IMR-90 (cell line): Measurements from ENCODE around the gene UPF1. TPM values are rescaled to one million over a fixed set of nuclear protein-coding genes. Genes with fewer than 3 reads are reported as not detected.
A peak's percentile ranks its signal among the peaks of the same experiment; 100 is the strongest.

ENCODE experiments used
- ATAC-seq: fragments of 200-7000 bp; cut with Tn5 transposase; 2 replicates; pipeline ENCODE4 v1.9.1; 2020; ENCODE audit warnings: low read depth, mild to moderate bottlenecking, moderate library complexity
- BruUV-seq: library from RNA; stranded (reverse); fragments of 400-500 nt; replicated peaks from 2 replicates; lab custom pipeline; 2021; lab: Mats Ljungman, UMichigan
- CTCF ChIA-PET: fragments of 300-600 bp; formaldehyde crosslinking; extraction: SDS; loops from one replicate; lab custom pipeline; 2021; ENCODE audit warnings: antibody characterized with exemption; lab: Yijun Ruan, JAX
- POLR2A ChIA-PET: fragments of 300-600 bp; sonication (Branson Sonifier 250); formaldehyde crosslinking; loops from one replicate; lab custom pipeline; 2022; ENCODE audit warnings: antibody characterized with exemption; ENCODE audit not compliant: unreplicated experiment; lab: Charles Lee
- DNase-seq: peaks from one replicate; pipeline ENCODE4 v3.0.0; 2013
- H2AFZ ChIP-seq: replicated peaks from 2 replicates; pipeline ENCODE3; 2013; ENCODE audit warnings: low read length, mild to moderate bottlenecking; ENCODE audit not compliant: poor library complexity
- H2AK5ac ChIP-seq: 2 replicates; pipeline ENCODE4 v1.6.1; 2013; ENCODE audit warnings: low read depth, low read length, inconsistent platforms
- H2AK9ac ChIP-seq: replicated peaks from 2 replicates; pipeline ENCODE3; 2013; ENCODE audit warnings: mild to moderate bottlenecking, low read depth, low read length, moderate library complexity; ENCODE audit not compliant: poor library complexity
- H2BK120ac ChIP-seq: 2 replicates; pipeline ENCODE4 v1.6.1; 2013; ENCODE audit warnings: low read depth, low read length, inconsistent platforms
- H2BK15ac ChIP-seq: 3 replicates; pipeline ENCODE4 v1.6.1; 2013; ENCODE audit warnings: low read depth, low read length, inconsistent platforms
- H2BK20ac ChIP-seq: 2 replicates; pipeline ENCODE4 v1.6.1; 2013; ENCODE audit warnings: low read depth, mild to moderate bottlenecking, inconsistent platforms, low read length, moderate library complexity
- H2BK5ac ChIP-seq: 2 replicates; pipeline ENCODE4 v1.6.1; 2013; ENCODE audit warnings: mild to moderate bottlenecking, low read depth, low read length, inconsistent platforms; ENCODE audit not compliant: poor library complexity, severe bottlenecking
- H3K14ac ChIP-seq: replicated peaks from 2 replicates; pipeline ENCODE4 v1.6.1; 2013; ENCODE audit warnings: low read depth, low read length, inconsistent platforms
- H3K18ac ChIP-seq: 2 replicates; pipeline ENCODE4 v1.6.1; 2013; ENCODE audit warnings: low read depth, low read length, control low read depth
- H3K23ac ChIP-seq: 2 replicates; pipeline ENCODE4 v1.6.1; 2013; ENCODE audit warnings: low read depth, low read length, inconsistent platforms
- H3K27ac ChIP-seq: 2 replicates; pipeline ENCODE4 v1.5.1; 2013; ENCODE audit warnings: mild to moderate bottlenecking, control low read depth, low read length; ENCODE audit not compliant: insufficient read depth
- H3K27me3 ChIP-seq: 2 replicates; pipeline ENCODE4 v1.6.1; 2013; ENCODE audit warnings: low read length; ENCODE audit not compliant: control insufficient read depth, insufficient read depth
- H3K36me3 ChIP-seq: 2 replicates; pipeline ENCODE4 v1.6.1; 2013; ENCODE audit warnings: low read length, mixed read lengths; ENCODE audit not compliant: control insufficient read depth, insufficient read depth
- H3K4ac ChIP-seq: 2 replicates; pipeline ENCODE4 v1.6.1; 2013; ENCODE audit warnings: low read depth, low read length, inconsistent platforms
- H3K4me1 ChIP-seq: 2 replicates; pipeline ENCODE4 v1.6.1; 2013; ENCODE audit warnings: low read length, mixed read lengths; ENCODE audit not compliant: control insufficient read depth, insufficient read depth
- H3K4me2 ChIP-seq: 2 replicates; pipeline ENCODE4 v1.6.1; 2013; ENCODE audit warnings: low read depth, mild to moderate bottlenecking, control low read depth, low read length, moderate library complexity
- H3K4me3 ChIP-seq: 2 replicates; pipeline ENCODE4 v1.5.1; 2013; ENCODE audit warnings: low read depth, mild to moderate bottlenecking, control low read depth, low read length, moderate library complexity; ENCODE audit not compliant: insufficient read depth
- H3K56ac ChIP-seq: 2 replicates; pipeline ENCODE4 v1.6.1; 2013; ENCODE audit warnings: low read length, inconsistent platforms; ENCODE audit not compliant: insufficient read depth; ENCODE audit errors: extremely low read depth
- H3K79me1 ChIP-seq, 2 experiments: 2 replicates each; pipeline ENCODE4 v1.6.1; 2013; ENCODE audit warnings: low read length in 2 of 2, inconsistent platforms in 1 of 2, low read depth in 1 of 2
- H3K9ac ChIP-seq: 2 replicates; pipeline ENCODE4 v1.6.1; 2013; ENCODE audit warnings: low read depth, low read length, control low read depth
- H3K9me1 ChIP-seq: 2 replicates; pipeline ENCODE4 v1.6.1; 2013; ENCODE audit warnings: low read length, inconsistent platforms; ENCODE audit not compliant: insufficient read depth
- H3K9me3 ChIP-seq: 2 replicates; pipeline ENCODE4 v1.6.1; 2013; ENCODE audit warnings: low read length; ENCODE audit not compliant: control insufficient read depth, insufficient read depth
- H4K20me1 ChIP-seq: 2 replicates; pipeline ENCODE4 v1.6.1; 2013; ENCODE audit warnings: low read length, inconsistent platforms; ENCODE audit not compliant: insufficient read depth
- H4K5ac ChIP-seq: 2 replicates; pipeline ENCODE4 v1.6.1; 2013; ENCODE audit warnings: mild to moderate bottlenecking, low read depth, low read length, control low read depth
- H4K8ac ChIP-seq, 2 experiments: 2 replicates each; pipeline ENCODE4 v1.6.1; 2013; ENCODE audit warnings: low read depth in 2 of 2, low read length in 2 of 2, control low read depth in 1 of 2, inconsistent platforms in 1 of 2
- H4K91ac ChIP-seq: 2 replicates; pipeline ENCODE4 v1.6.1; 2013; ENCODE audit warnings: low read depth, low read length, inconsistent platforms; ENCODE audit not compliant: insufficient read depth
- BHLHE40 ChIP-seq: fragments of 150-350 bp; IDR thresholded peaks from 2 replicates; pipeline ENCODE4 v1.6.1; 2016; ENCODE audit warnings: mild to moderate bottlenecking, low read depth, low read length
- CEBPB ChIP-seq: IDR thresholded peaks from 2 replicates; pipeline ENCODE4 v1.6.1; 2012; ENCODE audit warnings: low read depth, low read length, improper control_type of control experiment
- CHD1 ChIP-seq: IDR thresholded peaks from 2 replicates; pipeline ENCODE4 v1.6.1; 2012; ENCODE audit warnings: low read depth, low read length, improper control_type of control experiment
- CTCF ChIP-seq: conservative IDR thresholded peaks from 2 replicates; pipeline ENCODE4 v1.5.1; 2012; ENCODE audit warnings: mild to moderate bottlenecking, low read depth, low read length, improper control_type of control experiment
- FOS ChIP-seq: fragments of 150-350 bp; IDR thresholded peaks from 2 replicates; pipeline ENCODE4 v1.6.1; 2016; ENCODE audit warnings: low read depth, low read length
- MAFK ChIP-seq: IDR thresholded peaks from 2 replicates; pipeline ENCODE4 v1.6.1; 2012; ENCODE audit warnings: low read depth, low read length, improper control_type of control experiment
- MAZ ChIP-seq: IDR thresholded peaks from 2 replicates; pipeline ENCODE4 v1.6.1; 2012; ENCODE audit warnings: low read depth, mild to moderate bottlenecking, low read length, improper control_type of control experiment, moderate library complexity, borderline replicate concordance
- MXI1 ChIP-seq: IDR thresholded peaks from 2 replicates; pipeline ENCODE4 v1.6.1; 2012; ENCODE audit warnings: low read depth, mild to moderate bottlenecking, low read length, moderate library complexity, borderline replicate concordance
- NFE2L2 ChIP-seq: fragments of 150-350 bp; IDR thresholded peaks from 2 replicates; pipeline ENCODE4 v1.6.1; 2016; ENCODE audit warnings: low read depth, mild to moderate bottlenecking, low read length
- POLR2A ChIP-seq: IDR thresholded peaks from 2 replicates; pipeline ENCODE4 v1.6.1; 2012; ENCODE audit warnings: mild to moderate bottlenecking, low read depth, low read length
- RAD21 ChIP-seq: IDR thresholded peaks from 2 replicates; pipeline ENCODE4 v1.6.1; 2012; ENCODE audit warnings: low read length, improper control_type of control experiment
- RFX5 ChIP-seq: IDR thresholded peaks from 2 replicates; pipeline ENCODE4 v1.8.0; 2012; ENCODE audit warnings: low read depth, mild to moderate bottlenecking, low read length, moderate library complexity
- SMC3 ChIP-seq: fragments of 150-350 bp; IDR thresholded peaks from 2 replicates; pipeline ENCODE4 v1.6.1; 2016; ENCODE audit warnings: low read depth, mild to moderate bottlenecking, antibody characterized with exemption, low read length, moderate library complexity
- WGBS, 2 experiments: methylation state at CpG; one replicate each; pipeline versions ENCODE4 v1.1.5 to v1.1.7; 2013; ENCODE audit warnings: missing lambda C conversion rate in 2 of 2; ENCODE audit not compliant: insufficient read length in 1 of 2; ENCODE audit errors: extremely low coverage in 2 of 2; 5-methylcytosine and 5-hydroxymethylcytosine counted together
- dilution Hi-C: fragments of 300-500 bp; cut with HindIII; formaldehyde crosslinking; loops from one replicate; pipeline ENCODE4 v1.14.3; 2018; ENCODE audit warnings: low sequenced_read_pairs; ENCODE audit not compliant: unreplicated experiment
- in situ Hi-C: fragments of 300-500 bp; cut with MboI; formaldehyde crosslinking; loops from 3 replicates; pipeline ENCODE4 v1.14.3; 2019; ENCODE audit warnings: low sequenced_read_pairs, inconsistent platforms, mixed read lengths
- intact Hi-C: fragments of 100-400 bp; cut with micrococcal nuclease; formaldehyde crosslinking; loops from 2 replicates; pipeline ENCODE4 v1.10.0; 2022
- polyA plus RNA-seq, 3 experiments: library from polyadenylated mRNA; depleted of rRNA; stranded (reverse); fragments of >200 nt; gene quantifications; 2 replicates each; pipeline ENCODE4 v1.2.3, GENCODE V29; 2012; ENCODE audit warnings: low replicate concordance in 1 of 3
- total RNA-seq: library from RNA; depleted of rRNA; stranded (reverse); fragments of >200 nt; gene quantifications from 2 replicates; pipeline ENCODE4 v1.2.3, GENCODE V29; 2012
- TF ChIP-seq, protein P1 (sequence below): fragments of 150-350 bp; IDR thresholded peaks from 2 replicates; pipeline ENCODE4 v1.6.1; 2017; ENCODE audit warnings: mild to moderate bottlenecking, antibody characterized with exemption, low read length, low read depth
- TF ChIP-seq, protein P2 (sequence below): fragments of 150-350 bp; IDR thresholded peaks from 2 replicates; pipeline ENCODE4 v1.6.1; 2016; ENCODE audit warnings: low read depth, mild to moderate bottlenecking, low read length, moderate library complexity, borderline replicate concordance

The UPF1 gene
- total and polyA plus RNA-seq, 2 of the 4 experiments (the other 2 are of a cell fraction): 31.2 to 50.3 TPM

GRCh38 chr19:18856385-18857126 lies 24.8 kb downstream of the UPF1 start:
- POLR2A ChIA-PET: no interaction called here
- H3K36me3 ChIP-seq: peaks cover 93% of the 10 kb centered on the region
- TF ChIP-seq FOS (no peak), CHD1 (no peak), BHLHE40 (no peak), CTCF (peak; percentile 25; the same call in 1 of the 2 replicates), SMC3 (0 out of 2 replicates have a peak, but pooled peaks have one; percentile 6), NFE2L2 (no peak), CEBPB (no peak), MAFK (no peak), RAD21 (0 out of 2 replicates have a peak, but pooled peaks have one; percentile 31), MXI1 (no peak), RFX5 (no peak), MAZ (no peak), POLR2A (no peak)
- TF ChIP-seq, protein P1, sequence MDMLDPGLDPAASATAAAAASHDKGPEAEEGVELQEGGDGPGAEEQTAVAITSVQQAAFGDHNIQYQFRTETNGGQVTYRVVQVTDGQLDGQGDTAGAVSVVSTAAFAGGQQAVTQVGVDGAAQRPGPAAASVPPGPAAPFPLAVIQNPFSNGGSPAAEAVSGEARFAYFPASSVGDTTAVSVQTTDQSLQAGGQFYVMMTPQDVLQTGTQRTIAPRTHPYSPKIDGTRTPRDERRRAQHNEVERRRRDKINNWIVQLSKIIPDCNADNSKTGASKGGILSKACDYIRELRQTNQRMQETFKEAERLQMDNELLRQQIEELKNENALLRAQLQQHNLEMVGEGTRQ: no peak
- TF ChIP-seq, protein P2, sequence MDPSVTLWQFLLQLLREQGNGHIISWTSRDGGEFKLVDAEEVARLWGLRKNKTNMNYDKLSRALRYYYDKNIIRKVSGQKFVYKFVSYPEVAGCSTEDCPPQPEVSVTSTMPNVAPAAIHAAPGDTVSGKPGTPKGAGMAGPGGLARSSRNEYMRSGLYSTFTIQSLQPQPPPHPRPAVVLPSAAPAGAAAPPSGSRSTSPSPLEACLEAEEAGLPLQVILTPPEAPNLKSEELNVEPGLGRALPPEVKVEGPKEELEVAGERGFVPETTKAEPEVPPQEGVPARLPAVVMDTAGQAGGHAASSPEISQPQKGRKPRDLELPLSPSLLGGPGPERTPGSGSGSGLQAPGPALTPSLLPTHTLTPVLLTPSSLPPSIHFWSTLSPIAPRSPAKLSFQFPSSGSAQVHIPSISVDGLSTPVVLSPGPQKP: no peak

More at GRCh38 chr19:18856385-18857126, 24.8 kb downstream of the UPF1 start:
- Histone ChIP-seq H4K5ac (no peak overlapping the region), H2BK20ac (no peak overlapping the region), H3K56ac (no peak overlapping the region), H2BK5ac (no peak overlapping the region), H3K27me3 (no peaks in the 10 kb centered on the region), H4K91ac (no peak overlapping the region), H3K4me1 (no peaks in the 10 kb centered on the region), H2AK9ac (no peak overlapping the region), H3K4me3 (no peak overlapping the region), H3K9me3 (no peaks in the 10 kb centered on the region), H3K9ac (no peak overlapping the region), H2BK120ac (no peak overlapping the region), H2AK5ac (no peak overlapping the region), H3K9me1 (no peaks in the 10 kb centered on the region), H4K8ac (no peak overlapping the region), H3K27ac (no peak overlapping the region), H4K20me1 (peaks cover 30% of the 10 kb centered on the region), H3K14ac (no peak overlapping the region), H2BK15ac (no peak overlapping the region), H3K4ac (no peak overlapping the region), H3K79me1 (peaks cover 27 to 67% of the 10 kb centered on the region in 2 experiments; a peak in 3 of 4 replicates), H3K23ac (no peak overlapping the region), H3K4me2 (no peak overlapping the region), H2AFZ (no peak overlapping the region), H3K18ac (no peak overlapping the region)
- intact Hi-C loops (no loop called here), dilution Hi-C loops (no loop called here), in situ Hi-C loops (loop anchor here (5.0 kb wide), 1 partner anchor 274 kb away; no protein-coding TSS in a partner anchor)
- WGBS, 2 experiments: 93% methylated on average over 11 of the region's 22 CpGs; no CpG with 5 or more reads in 1 of the 2 experiments
- CTCF ChIA-PET: interaction anchor here (1.4 to 1.5 kb wide), 2 partner anchors 8 to 10 kb away, joined by 5 to 6 read pairs; no protein-coding TSS in a partner anchor
- DNase-seq: no peak
- peak; percentile 69 for ATAC-seq
- no TSS peak for BruUV-seq
